Liver (tissue), 9 donors: ENCODE results near the gene TREH. TPM values are rescaled to one million over a fixed set of nuclear protein-coding genes. Genes with fewer than 3 reads are reported as not detected.

ENCODE experiments used
- DNase-seq: peaks from one replicate; pipeline ENCODE4 v3.0.0-alpha.2; 2017; ENCODE audit warnings: low spot score
- H3K27ac ChIP-seq, 2 donors: one replicate each; pipeline ENCODE4 v1.7.0; 2013; ENCODE audit warnings: inconsistent platforms in 2 of 2, low read length in 2 of 2, control low read depth in 1 of 2, low read depth in 1 of 2, mild to moderate bottlenecking in 1 of 2
- H3K27me3 ChIP-seq, 4 donors: one replicate each; pipeline versions ENCODE4 v1.6.1 to v1.7.0; 2013; ENCODE audit warnings: low read length in 3 of 4, inconsistent platforms in 1 of 4, mild to moderate bottlenecking in 1 of 4, moderate library complexity in 1 of 4; ENCODE audit not compliant: control insufficient read depth in 4 of 4, insufficient read depth in 4 of 4
- H3K36me3 ChIP-seq, 4 donors: one replicate each; pipeline versions ENCODE4 v1.6.1 to v1.7.0; 2013; ENCODE audit warnings: low read length in 3 of 4, mild to moderate bottlenecking in 3 of 4, low read depth in 1 of 4, moderate library complexity in 1 of 4; ENCODE audit not compliant: control insufficient read depth in 4 of 4, insufficient read depth in 3 of 4
- H3K4me1 ChIP-seq, 4 donors: one replicate each; pipeline versions ENCODE4 v1.6.1 to v1.7.0; 2013; ENCODE audit warnings: low read length in 3 of 4, mild to moderate bottlenecking in 3 of 4, moderate library complexity in 1 of 4; ENCODE audit not compliant: control insufficient read depth in 4 of 4, insufficient read depth in 4 of 4
- H3K4me3 ChIP-seq, 3 donors: one replicate each; pipeline versions ENCODE4 v1.6.1 to v1.7.0; 2013; ENCODE audit warnings: low read length in 3 of 3, control low read depth in 1 of 3, low read depth in 1 of 3, mild to moderate bottlenecking in 1 of 3
- H3K9ac ChIP-seq, 2 donors: one replicate each; pipeline ENCODE4 v1.7.0; 2013; ENCODE audit warnings: low read length in 2 of 2, mild to moderate bottlenecking in 2 of 2, moderate library complexity in 2 of 2, control low read depth in 1 of 2, low read depth in 1 of 2
- H3K9me3 ChIP-seq, 4 donors: one replicate each; pipeline versions ENCODE4 v1.6.1 to v1.7.0; 2013; ENCODE audit warnings: low read length in 3 of 4; ENCODE audit not compliant: control insufficient read depth in 4 of 4
- FOXA1 ChIP-seq: IDR thresholded peaks from 2 replicates; pipeline ENCODE4 v1.6.1; 2016; ENCODE audit warnings: antibody characterized with exemption
- GABPA ChIP-seq, 2 donors: IDR thresholded peaks in 1 of 2; conservative IDR thresholded peaks in 1 of 2; 2 replicates each; pipeline ENCODE4 v1.6.1; 2016; ENCODE audit warnings: antibody characterized with exemption in 2 of 2, mild to moderate bottlenecking in 1 of 2, moderate library complexity in 1 of 2
- HNF4A ChIP-seq, 2 donors: conservative IDR thresholded peaks; 2 replicates each; pipeline ENCODE4 v1.6.1; 2016; ENCODE audit warnings: antibody characterized with exemption in 2 of 2, mild to moderate bottlenecking in 2 of 2
- HNF4G ChIP-seq: IDR thresholded peaks from 2 replicates; pipeline ENCODE4 v1.6.1; 2016; ENCODE audit warnings: antibody characterized with exemption
- JUND ChIP-seq, 2 donors: IDR thresholded peaks; 2 replicates each; pipeline ENCODE4 v1.6.1; 2016; ENCODE audit warnings: antibody characterized with exemption in 2 of 2
- NR2F2 ChIP-seq: IDR thresholded peaks from 2 replicates; pipeline ENCODE4 v1.6.1; 2016; ENCODE audit warnings: antibody characterized with exemption
- RAD21 ChIP-seq, 2 donors: IDR thresholded peaks; 2 replicates each; pipeline ENCODE4 v1.6.1; 2016; ENCODE audit warnings: antibody characterized with exemption in 2 of 2, mild to moderate bottlenecking in 2 of 2
- RXRA ChIP-seq, 2 donors: IDR thresholded peaks; 2 replicates each; pipeline ENCODE4 v1.6.1; 2017 to 2018; ENCODE audit warnings: antibody characterized with exemption in 2 of 2, mild to moderate bottlenecking in 1 of 2
- ZBTB33 ChIP-seq: IDR thresholded peaks from 2 replicates; pipeline ENCODE4 v1.6.1; 2016; ENCODE audit warnings: antibody characterized with exemption
- WGBS: extraction: QIAGEN DNeasy Blood & Tissue Kit; methylation state at CpG from one replicate; pipeline ENCODE4 v1.1.7; 2013; 5-methylcytosine and 5-hydroxymethylcytosine counted together
- polyA plus RNA-seq, 2 donors: library from polyadenylated mRNA; stranded (reverse) in 1 of 2; unstranded in 1 of 2; fragments of 200-250 nt in 1 of 2; fragments of >200 nt in 1 of 2; fragmentation: Nextera tagmentation in 1 of 2; extraction: Ambion mirVana in 1 of 2; gene quantifications; one replicate each; pipeline versions ENCODE4 v1.2.1 to v1.2.3, GENCODE V29; 2013 to 2015
- total RNA-seq, 2 donors: library from RNA; depleted of rRNA; stranded (reverse); fragments of >200 nt; gene quantifications; one replicate each; pipeline ENCODE4 v1.2.3, GENCODE V29; 2014
- TF ChIP-seq, protein P1 (sequence below): IDR thresholded peaks from 2 replicates; pipeline ENCODE4 v1.6.1; 2016; ENCODE audit warnings: antibody characterized with exemption
- TF ChIP-seq, protein P2 (sequence below): IDR thresholded peaks from 2 replicates; pipeline ENCODE4 v1.6.1; 2016; ENCODE audit warnings: antibody characterized with exemption, mild to moderate bottlenecking
- TF ChIP-seq, protein P3 (sequence below): IDR thresholded peaks from 2 replicates; pipeline ENCODE4 v1.6.1; 2016; ENCODE audit warnings: antibody characterized with exemption
- donor health status: healthy.
- donor health status: healthy.
- donor health status: healthy.
- donor health status: healthy.
- donor health status: healthy.

TREH gene
- total and polyA plus RNA-seq, 4 donors, result 0.50 to 1.2 (median 0.84) TPM; not detected in 1

- Histone ChIP-seq H3K27me3 (no peaks in the 10 kb centered on the region), H3K27ac (no peak overlapping the region), H3K36me3 (no peaks in the 10 kb centered on the region), H3K4me1 (peaks cover 0 to 15% (median 9%) of the 10 kb centered on the region in 4 donors), H3K4me3 (no peak overlapping the region), H3K9ac (no peak overlapping the region), H3K9me3 (no peaks in the 10 kb centered on the region)
- WGBS, result 96% methylated on average over 6 of the region's 6 CpGs
- no peak for DNase-seq
- TF ChIP-seq RXRA (IDR thresholded peaks at IDR 0.05) (no peak), HNF4G (no peak), ZBTB33 (no peak), FOXA1 (no peak), JUND (IDR thresholded peaks at IDR 0.05) (no peak)
- TF ChIP-seq, protein P1, sequence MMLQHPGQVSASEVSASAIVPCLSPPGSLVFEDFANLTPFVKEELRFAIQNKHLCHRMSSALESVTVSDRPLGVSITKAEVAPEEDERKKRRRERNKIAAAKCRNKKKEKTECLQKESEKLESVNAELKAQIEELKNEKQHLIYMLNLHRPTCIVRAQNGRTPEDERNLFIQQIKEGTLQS, result no peak
- TF ChIP-seq, protein P2, sequence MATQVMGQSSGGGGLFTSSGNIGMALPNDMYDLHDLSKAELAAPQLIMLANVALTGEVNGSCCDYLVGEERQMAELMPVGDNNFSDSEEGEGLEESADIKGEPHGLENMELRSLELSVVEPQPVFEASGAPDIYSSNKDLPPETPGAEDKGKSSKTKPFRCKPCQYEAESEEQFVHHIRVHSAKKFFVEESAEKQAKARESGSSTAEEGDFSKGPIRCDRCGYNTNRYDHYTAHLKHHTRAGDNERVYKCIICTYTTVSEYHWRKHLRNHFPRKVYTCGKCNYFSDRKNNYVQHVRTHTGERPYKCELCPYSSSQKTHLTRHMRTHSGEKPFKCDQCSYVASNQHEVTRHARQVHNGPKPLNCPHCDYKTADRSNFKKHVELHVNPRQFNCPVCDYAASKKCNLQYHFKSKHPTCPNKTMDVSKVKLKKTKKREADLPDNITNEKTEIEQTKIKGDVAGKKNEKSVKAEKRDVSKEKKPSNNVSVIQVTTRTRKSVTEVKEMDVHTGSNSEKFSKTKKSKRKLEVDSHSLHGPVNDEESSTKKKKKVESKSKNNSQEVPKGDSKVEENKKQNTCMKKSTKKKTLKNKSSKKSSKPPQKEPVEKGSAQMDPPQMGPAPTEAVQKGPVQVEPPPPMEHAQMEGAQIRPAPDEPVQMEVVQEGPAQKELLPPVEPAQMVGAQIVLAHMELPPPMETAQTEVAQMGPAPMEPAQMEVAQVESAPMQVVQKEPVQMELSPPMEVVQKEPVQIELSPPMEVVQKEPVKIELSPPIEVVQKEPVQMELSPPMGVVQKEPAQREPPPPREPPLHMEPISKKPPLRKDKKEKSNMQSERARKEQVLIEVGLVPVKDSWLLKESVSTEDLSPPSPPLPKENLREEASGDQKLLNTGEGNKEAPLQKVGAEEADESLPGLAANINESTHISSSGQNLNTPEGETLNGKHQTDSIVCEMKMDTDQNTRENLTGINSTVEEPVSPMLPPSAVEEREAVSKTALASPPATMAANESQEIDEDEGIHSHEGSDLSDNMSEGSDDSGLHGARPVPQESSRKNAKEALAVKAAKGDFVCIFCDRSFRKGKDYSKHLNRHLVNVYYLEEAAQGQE, result no peak
Measured at GRCh38 chr11:118638726-118639125, 40.7 kb downstream of the TREH start.

GRCh38 chr11:118636569-118637290 is 42.7 kb downstream of the TREH start:
- no peaks in the 10 kb centered on the region for H3K9me3 ChIP-seq
- no peaks in the 10 kb centered on the region for H3K36me3 ChIP-seq
- no peak overlapping the region for H3K9ac ChIP-seq
- TF ChIP-seq JUND (IDR thresholded peaks at IDR 0.05) (no peak), RXRA (IDR thresholded peaks at IDR 0.05) (no peak), RAD21 (IDR thresholded peaks at IDR 0.05) (no peak), GABPA (IDR thresholded peaks at IDR 0.05 in 1 of 2, conservative IDR thresholded peaks at IDR 0.05 in 1 of 2) (no peak)
- TF ChIP-seq, protein P3, sequence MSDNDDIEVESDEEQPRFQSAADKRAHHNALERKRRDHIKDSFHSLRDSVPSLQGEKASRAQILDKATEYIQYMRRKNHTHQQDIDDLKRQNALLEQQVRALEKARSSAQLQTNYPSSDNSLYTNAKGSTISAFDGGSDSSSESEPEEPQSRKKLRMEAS, result no peak
- no peak overlapping the region for H3K27ac ChIP-seq
- no peak for DNase-seq
- no peaks in the 10 kb centered on the region for H3K27me3 ChIP-seq
- 83% methylated on average over 8 of the region's 8 CpGs for WGBS
- no peak overlapping the region for H3K4me3 ChIP-seq
- H3K4me1 ChIP-seq, result peaks cover 0 to 15% (median 9%) of the 10 kb centered on the region in 4 donors

DNA sequence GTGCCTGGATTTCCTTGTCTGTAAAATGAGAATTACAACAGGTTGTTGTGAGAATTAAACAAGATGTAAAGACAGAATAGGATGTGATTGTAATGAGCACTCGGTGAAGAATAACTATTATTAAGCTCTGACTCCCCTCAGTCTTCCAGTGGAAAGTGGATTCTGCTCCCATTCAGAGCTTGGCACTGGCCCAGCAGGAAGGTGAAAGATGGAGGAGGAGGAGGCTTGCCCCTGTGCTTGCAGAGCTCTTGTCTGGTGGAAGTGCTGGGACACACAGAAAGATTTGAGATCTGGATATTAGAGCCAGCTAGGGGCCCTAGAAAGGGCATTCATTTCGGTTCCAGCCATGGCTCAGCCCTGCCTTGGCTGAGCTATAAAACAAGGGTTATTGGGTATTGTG is 43.8 kb downstream of the TREH start:
- WGBS, result 81% methylated on average over 2 of the region's 2 CpGs
- no peak overlapping the region for H3K27ac ChIP-seq
- H3K9me3 ChIP-seq, result no peaks in the 10 kb centered on the region
- no peak for DNase-seq
- no peak overlapping the region for H3K4me3 ChIP-seq
- no peaks in the 10 kb centered on the region for H3K36me3 ChIP-seq
- peaks cover 0 to 15% (median 9%) of the 10 kb centered on the region in 4 donors for H3K4me1 ChIP-seq
- H3K27me3 ChIP-seq, result no peaks in the 10 kb centered on the region
- H3K9ac ChIP-seq, result no peak overlapping the region
- TF ChIP-seq ZBTB33, result no peak
- TF ChIP-seq NR2F2, result no peak
- TF ChIP-seq HNF4A (conservative IDR thresholded peaks at IDR 0.05), result no peak
- TF ChIP-seq, protein P1, result no peak
- TF ChIP-seq RAD21 (IDR thresholded peaks at IDR 0.05), result no peak
- TF ChIP-seq, protein P2, result no peak
- TF ChIP-seq JUND (IDR thresholded peaks at IDR 0.05), result no peak
- no peak for TF ChIP-seq GABPA (IDR thresholded peaks at IDR 0.05 in 1 of 2, conservative IDR thresholded peaks at IDR 0.05 in 1 of 2)
